GM19438 (cell line): ENCODE results near the gene RFX7.

Experiments used
- ATAC-seq: cut with Tn5 transposase; IDR thresholded peaks from one replicate; pipeline ENCODE4 v1.9.1; 2021; ENCODE audit warnings: low read depth; ENCODE audit not compliant: unreplicated experiment

Gene RFX7

DNA sequence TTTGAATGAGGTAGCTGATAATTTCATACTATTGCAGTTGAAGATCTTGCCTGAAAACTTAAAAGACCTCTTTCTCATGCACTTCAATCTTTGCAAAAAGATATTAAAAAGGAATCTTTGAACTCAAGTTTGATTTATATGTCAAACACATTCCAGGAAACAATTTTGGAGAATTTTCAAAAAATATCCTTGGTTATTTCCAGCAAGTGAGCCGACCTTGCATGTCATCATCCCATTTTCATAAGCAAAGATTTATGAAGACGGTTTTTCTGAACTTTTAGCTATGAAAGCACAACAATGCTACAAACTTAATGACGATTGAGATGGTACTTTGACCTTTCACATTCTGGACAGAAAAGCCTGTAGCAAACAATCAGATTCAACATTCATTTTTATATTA lies 95.6 kb downstream of the RFX7 start:
- no peak for ATAC-seq

DNA sequence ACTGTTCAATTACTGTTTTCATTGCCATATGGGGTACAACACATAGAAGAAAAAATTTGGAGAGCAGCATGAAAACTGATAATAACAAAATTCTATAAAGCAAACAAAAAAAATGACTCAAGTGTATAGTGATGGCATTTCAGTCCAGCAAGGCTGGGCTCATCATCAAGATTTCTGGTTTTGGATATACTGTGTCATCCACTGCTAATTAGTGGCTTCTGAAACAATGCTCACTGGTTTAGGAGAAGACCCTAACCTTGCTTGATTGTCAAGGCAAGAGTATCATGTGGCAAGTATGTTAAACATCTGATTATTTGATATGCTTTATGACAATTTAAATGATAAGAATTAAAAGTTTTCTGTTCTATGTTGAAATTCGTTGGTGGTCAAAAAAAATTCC lies 96.9 kb downstream of the RFX7 start:
- ATAC-seq, result no peak

DNA sequence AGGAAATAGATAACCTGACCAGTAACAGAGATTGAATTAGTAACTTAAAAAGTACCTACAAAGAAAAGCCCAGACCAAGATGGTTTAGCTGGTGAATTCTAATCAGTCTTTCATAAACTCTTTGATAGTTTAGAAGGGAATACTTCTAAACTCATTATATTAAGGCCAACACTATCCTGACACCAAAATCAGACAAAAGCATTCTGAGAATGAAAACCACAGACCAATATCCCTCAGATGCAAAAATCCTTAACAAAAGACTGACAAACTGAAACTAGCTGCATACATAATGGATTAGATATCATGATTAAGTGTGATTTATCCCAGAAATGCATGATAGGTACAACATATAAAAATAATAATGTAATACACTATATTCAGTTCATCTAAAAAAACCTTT lies 115.6 kb downstream of the RFX7 start:
- no peak for ATAC-seq

DNA sequence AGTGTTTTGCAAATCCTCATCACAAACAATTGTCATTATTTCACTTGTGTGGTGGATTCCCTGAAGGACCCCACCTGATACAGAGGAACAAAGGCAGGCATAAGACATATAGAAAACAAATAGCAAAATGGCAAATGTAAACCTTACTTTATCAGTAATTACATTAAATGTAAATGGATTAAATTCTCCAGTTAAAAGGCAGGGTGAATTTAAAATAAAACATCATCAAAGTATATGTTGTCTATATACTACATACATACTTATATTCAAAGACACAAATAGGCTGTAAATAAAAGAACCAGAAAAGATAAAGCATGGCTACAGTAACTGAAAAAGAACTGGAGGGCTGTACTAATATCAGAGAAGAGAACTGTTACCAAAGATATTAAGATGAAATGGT lies 117.3 kb downstream of the RFX7 start:
- ATAC-seq, result no peak

DNA sequence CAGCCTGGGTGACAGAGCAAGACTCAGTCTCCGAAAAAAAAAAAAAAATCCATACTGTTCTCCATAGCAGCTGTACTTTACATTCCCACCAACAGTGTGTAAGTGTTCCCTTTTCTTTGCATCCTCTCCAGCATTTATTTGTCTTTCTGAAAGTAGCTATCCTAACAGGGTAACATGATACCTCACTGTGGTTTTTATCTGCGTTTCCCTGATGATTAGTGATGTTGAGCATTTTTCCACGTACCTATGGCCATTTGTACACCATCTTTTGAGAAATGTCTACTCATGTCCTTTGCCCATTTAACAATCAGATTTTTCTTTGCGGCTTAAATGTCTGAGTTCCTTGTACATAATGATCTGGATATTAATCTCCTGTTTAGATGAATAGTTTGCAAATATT lies 119.3 kb downstream of the RFX7 start:
- ATAC-seq, result no peak

DNA sequence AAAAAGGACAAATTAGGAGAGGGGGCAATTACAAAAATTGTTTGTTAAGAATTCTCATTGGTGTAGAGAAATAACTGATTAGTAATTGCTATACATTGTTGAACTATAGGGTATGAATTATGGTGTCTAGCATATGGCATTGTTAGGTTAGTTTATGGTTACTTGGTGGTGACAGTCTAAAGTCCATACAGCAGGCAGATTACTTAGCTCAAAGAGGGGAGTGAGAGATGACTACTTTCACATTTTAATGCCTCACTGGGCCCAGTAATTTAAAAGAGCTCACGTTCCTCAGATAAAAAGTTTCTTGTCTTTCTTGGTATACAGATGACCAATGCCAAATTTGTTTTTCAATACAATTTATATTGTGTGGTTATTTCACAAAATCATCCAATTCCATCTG lies 137.8 kb downstream of the RFX7 start:
- no peak for ATAC-seq

DNA sequence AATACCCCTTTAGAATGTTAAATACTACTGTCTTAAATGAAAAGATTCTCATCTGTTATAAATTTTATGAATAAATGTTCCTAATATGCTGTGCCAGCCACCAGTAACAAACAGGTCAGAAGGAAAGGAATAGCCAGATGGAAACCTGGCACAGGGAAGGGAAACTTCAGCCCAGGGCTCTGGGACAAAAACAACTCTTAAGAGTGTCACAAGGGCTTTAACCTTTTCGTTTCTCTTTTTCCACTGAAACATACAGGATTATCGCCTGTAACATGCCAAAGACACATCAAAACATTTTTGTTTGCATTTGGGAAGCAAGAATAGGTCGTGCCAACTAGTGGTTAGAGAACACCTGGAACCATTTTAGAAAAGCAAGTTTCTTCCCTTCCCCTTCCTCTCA lies 141.2 kb downstream of the RFX7 start:
- no peak for ATAC-seq

DNA sequence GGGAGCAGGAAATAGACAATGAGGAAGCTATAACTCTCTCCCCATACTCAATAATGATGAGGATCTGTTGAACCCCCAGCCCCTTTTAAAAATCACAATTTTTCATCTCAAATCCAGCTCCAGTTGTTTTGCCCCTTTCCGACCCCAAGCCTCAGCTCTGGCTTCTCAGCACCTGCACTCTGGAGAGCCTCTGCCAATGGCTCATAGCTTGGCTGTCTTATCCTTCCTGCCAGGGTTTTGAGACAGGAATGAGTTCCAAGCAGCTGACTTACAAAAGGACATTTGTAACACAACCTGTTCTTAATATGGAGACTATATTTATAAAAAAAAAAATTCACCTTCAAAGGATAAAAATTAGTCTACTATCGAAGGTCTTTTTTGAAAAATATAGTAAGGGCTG lies 144.4 kb downstream of the RFX7 start:
- no peak for ATAC-seq

DNA sequence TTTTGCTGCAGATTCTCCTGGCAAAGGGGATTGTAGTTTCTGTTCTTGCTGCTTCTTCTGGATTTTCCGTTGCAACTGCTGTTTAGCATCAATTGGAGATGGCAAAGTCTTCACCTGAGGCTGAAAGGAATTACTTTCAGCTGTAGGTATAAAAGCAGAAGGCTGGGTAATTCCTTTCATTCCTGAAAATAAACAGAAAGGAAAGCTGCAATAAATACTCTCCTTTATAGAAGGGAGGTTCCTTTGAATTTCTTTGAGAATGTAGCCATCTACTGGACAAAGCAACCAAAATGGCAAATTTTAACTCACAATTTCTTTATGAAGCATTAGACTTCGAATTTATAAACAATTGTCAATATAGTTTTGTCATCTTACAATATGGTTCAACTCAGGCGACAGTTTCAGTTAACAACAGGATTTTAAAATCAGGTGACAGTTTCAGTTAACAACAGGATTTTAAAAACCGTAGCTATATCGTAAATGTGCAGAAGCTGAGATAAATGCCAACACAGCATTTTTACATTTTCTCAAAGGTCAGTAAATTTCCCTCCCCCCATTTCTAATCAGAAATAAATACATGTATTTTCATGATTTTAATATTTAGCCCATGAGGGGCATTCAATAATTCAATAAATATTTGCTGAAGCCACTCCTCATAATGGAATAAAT lies 145.3 kb downstream of the RFX7 start:
- no peak for ATAC-seq

DNA sequence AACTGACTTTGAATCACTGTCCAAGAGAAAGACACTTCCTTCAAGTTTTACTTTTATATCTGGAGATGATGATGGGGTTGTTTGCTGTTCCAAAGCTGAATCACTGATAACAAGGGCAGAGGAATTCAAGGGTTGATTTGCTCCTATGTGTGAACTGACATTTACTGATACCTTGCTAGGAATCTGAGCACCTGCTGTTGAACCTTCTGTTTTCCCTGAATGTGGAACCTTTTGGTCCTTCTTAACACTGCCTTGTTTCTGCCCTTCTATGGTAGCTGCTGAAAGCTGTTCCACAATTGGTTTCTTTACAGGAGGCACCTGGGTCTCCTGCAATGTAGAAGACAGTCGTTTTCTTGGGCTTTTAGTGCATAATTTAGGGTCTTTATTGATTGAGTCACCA lies 148.3 kb downstream of the RFX7 start:
- ATAC-seq, result no peak

DNA sequence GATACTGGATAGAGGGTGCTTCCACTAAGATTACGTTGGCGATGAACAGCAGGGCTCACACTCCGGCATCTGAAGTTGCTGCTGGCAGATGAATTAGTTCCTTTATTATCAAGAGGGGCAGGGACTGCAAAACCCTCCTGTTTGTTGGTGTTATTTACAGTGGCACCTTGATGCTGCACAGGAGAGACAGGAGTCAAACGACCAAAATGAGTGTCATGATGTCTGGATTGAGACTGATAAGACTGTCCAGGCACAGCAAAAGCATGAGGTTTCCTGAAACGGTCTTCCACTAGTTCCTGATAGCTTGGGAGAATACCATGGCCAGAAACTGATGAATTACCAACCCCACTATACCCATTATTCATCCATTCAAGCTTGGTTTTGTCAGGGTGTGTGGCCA lies 149.5 kb downstream of the RFX7 start:
- no peak for ATAC-seq

DNA sequence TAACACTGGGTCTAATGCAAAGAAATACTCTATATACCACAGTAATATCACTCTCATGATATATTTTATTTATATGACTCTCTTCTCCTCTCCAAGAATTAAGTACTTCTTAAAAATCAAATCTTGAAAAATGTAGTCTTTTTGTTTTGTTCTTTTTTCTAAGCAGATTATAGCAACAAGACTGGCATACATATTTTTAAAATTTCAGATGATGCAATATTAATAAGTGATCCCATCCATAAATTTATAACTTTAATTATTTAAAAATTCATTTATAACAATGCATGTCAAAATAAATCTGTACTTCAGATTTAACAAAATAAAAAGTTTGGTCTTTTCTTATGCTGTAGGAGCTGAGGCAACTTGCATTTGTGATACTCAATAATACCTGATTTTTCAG lies 155.3 kb downstream of the RFX7 start:
- no peak for ATAC-seq

DNA sequence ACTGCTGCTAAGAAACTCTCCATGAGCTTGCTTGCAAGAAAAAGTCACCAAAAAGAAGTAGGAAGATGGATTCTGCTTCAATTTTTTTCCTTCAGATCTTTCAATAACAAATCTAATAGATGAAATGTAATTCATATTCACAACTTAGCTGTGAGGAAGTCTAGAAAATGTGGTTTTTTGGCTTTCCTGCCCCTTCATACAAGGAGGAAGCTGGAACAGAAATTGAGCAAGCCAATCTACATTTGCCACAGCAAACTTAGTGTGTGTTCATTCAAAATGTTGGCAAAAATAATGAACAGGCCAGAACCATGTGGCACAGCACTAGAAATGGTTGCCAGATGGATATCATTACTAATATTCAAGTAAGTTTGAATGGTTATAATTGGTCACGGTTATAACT lies 157.1 kb downstream of the RFX7 start:
- no peak for ATAC-seq

DNA sequence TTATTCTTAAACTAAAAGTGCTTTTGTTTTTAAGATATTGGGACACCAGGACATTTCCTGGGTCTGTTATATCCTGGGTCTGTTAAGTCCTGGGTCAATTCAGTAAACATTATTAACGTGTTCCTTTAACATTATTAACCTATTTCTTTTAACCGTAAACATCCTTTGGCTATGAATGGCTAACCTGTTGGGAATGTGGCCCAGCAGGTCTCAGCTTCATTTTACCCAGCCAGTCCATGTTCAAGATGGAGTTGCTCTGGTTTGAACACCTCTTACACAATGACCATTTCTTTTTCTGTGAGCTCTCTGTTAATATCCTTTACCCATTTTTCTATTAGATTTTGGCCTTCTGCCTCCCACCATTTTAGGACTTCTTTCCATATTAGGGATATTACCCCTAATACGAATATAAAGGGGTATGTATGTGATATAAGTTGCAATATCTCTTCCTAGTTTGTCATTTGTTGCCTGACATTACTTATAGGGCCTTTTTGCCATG lies 161.4 kb downstream of the RFX7 start:
- no peak for ATAC-seq

DNA sequence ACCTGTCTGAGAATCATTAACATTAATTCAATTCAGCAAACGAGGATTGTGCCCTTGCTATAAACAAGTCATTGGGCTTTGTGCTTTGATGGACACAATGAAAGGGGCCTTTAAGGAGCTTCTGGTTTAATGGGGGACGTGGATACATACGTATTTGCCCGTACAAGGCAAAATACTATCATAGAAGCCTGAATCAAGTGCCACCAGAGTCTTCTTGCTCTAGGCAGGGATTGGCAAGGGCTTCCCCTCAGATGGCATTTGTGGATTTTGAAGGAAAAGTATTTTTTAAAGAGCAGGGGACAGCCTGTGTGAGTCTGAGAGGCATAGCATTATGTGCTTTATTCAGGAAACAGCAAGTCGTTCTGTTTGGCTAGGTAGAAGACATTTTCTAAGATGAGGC lies 166.6 kb downstream of the RFX7 start:
- no peak for ATAC-seq

DNA sequence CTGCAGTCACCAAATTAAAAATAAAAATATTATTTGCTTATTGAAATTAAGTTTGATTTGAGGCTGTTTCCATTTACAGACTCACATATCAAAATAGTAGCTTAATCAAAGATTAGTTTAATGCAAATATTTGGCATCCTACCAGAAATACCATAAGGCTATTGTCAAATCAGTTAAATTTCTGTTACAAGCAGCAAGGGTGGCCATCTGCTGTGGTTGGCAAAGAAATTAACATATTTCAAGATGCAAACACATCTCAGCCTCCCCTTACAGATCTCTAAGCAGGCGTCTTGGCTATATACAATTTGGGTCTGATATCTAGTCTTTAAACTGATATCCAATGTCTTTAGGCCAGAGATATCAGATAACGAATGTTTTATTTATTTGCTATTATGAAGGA lies 167.0 kb downstream of the RFX7 start:
- ATAC-seq, result no peak

DNA sequence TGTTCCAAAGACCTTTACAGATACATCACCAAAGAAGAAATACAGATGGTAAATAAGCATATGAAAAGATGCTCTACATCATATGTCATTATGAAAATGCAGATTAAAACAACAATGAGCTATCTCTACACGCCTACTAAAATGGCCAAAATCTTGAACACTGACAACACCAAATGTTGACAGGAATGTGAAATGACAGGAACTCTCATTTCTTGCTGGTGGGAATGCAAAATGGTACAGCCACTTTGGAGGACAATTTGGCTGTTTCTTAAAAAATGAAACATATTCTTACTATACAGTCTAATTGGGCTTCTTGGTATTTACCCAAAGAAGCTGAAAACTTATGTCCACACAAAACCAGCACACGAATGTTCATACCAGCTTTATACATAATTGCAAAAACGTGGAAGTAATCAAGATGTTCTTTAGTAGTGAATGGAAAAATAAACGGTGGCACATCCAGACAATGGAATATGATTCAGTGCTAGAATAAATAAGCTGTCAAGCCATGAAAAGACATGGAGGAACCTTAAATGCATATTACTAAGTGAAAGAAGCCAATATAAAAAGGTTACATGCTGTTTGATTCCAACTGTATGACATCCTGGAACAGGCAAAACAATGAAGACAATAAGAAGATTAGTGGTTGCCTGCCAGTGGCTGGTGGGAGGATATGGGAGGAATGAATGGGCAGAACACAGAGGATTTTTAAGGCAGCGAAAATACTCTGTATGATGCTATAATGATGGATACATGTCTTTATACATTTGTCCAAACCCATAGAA lies 169.0 kb downstream of the RFX7 start:
- no peak for ATAC-seq

DNA sequence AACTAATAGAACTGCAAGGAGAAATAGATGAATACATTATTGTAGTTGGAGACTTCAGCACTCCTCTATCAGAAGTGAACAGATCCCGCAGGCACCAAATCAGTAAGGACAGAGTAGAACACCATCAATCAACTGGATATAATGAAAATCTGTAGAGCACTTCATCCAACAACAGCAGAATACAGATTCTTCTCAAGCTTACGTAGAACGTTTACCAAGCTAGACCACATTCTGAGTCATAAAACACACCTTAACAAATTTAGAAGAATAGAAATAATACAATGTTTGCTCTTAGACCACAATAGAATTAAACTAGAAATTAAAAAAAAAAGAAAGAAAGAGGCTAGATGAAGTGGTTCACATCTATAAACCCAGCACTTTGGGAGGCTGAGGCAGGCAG lies 179.5 kb downstream of the RFX7 start:
- ATAC-seq, result no peak

DNA sequence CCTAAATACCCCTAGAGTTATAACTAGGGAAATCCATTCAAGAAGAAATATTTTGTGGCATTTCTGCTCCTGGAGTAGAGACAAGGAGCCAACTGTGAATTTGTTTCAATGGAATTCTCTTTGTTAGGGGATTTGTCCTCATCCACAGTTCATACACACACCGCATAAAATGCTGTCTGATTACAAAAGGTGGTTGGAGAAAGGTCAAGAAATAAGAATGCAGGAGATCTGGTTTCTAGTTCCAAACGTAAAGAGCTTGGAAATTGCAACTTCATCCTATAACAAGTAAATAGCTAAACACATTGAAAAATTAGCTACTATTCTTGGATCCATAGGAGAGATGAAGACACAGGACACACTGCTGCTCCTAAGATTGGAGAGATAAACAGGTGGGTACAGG lies 184.0 kb downstream of the RFX7 start:
- ATAC-seq, result no peak

DNA sequence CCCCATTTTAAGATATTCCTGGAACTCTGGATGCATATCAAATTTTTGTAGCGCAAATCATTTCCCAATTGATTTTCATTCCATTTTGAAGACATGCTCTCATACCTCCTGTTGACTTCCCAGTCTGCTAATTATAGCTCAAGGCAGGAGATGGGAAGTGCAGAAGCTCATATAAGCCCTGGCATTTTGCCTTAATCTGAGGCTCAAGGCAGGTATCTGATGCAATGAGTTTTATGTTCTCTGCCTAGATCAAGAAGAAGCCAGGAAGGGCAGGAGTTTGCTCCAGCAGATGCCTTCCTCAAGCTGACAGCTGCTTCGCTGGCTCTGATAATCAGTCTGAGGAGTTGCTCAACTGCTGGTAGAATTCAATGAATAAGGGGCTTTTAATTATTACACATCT lies 184.7 kb downstream of the RFX7 start:
- no peak for ATAC-seq

DNA sequence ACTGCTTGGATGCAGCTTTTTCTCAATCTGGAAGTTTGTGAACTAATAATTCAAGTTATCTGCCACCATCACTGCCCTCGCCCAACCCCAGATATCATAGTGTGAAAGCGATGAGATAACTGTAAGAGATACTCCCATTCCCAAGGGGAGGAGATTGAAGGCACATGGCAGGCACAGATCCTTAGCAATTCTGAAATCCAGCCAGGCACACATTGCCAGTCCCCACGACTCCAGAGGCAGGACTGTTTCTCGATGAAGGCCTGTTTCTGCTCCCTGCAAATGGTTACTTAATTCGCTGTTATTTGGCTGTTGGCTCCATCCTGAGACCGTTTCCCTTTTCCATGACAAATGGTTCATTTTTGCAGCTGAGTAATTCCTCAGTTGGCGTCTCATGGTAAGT lies 187.1 kb downstream of the RFX7 start:
- no peak for ATAC-seq

DNA sequence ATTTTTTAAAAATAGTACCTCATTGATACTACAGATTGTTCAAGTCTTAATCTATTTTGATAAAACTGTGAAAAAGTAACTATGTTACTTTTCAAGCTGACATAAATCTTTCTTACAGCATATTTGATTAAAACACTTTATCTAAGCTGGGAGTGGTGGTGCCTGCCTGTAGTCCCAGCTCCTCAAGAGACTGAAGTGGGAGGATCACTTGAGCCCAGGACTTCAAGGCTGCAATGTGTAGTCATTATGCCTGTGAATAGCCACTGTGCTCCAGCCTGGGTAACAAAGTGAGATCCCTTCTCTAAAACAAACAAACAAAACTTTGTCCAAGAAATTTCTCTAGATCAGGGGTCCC lies 190.7 kb downstream of the RFX7 start:
- ATAC-seq, result no peak
